Breast epithelium (tissue), 4 donors: ENCODE results near the gene CUBN. TPM values are rescaled to one million over a fixed set of nuclear protein-coding genes. Genes with fewer than 3 reads are reported as not detected.

ENCODE experiments used
- DNase-seq, 2 donors: peaks; one replicate each; pipeline ENCODE4 v3.0.0-alpha.2; 2019; ENCODE audit warnings: low spot score in 2 of 2
- H3K27ac ChIP-seq, 2 donors: fragments of 200-600 bp; sonication (generic) in 1 of 2; one replicate each; pipeline ENCODE4 v1.5.1; 2016 to 2019; ENCODE audit warnings: mild to moderate bottlenecking in 1 of 2
- H3K27me3 ChIP-seq, 2 donors: fragments of 200-600 bp; sonication (generic) in 1 of 2; one replicate each; pipeline versions ENCODE4 v1.5.1 to v1.6.0; 2017 to 2019; ENCODE audit warnings: control low read depth in 1 of 2, mild to moderate bottlenecking in 1 of 2
- H3K36me3 ChIP-seq: fragments of 200-600 bp; one replicate; pipeline ENCODE4 v1.5.1; 2019
- H3K4me1 ChIP-seq, 2 donors: fragments of 200-600 bp; sonication (generic); one replicate each; pipeline ENCODE4 v1.5.1; 2016 to 2019; ENCODE audit warnings: control low read depth in 1 of 2
- H3K4me3 ChIP-seq, 3 donors: fragments of 200-600 bp; sonication (generic); 1 replicate in 2 of 3; 2 replicates in 1 of 3; pipeline ENCODE4 v1.5.1; 2016 to 2019; ENCODE audit warnings: mild to moderate bottlenecking in 3 of 3, moderate library complexity in 2 of 3
- H3K9me3 ChIP-seq, 2 donors: fragments of 200-600 bp; sonication (generic) in 1 of 2; one replicate each; pipeline ENCODE4 v1.5.1; 2016 to 2019; ENCODE audit warnings: control low read depth in 1 of 2
- CTCF ChIP-seq, 3 donors: fragments of 450-650 bp; IDR thresholded peaks; one replicate each; pipeline ENCODE4 v1.5.1; 2016 to 2017; ENCODE audit warnings: antibody characterized with exemption in 3 of 3, mild to moderate bottlenecking in 3 of 3, moderate library complexity in 3 of 3
- POLR2A ChIP-seq: fragments of 450-650 bp; IDR thresholded peaks from one replicate; pipeline ENCODE4 v1.6.1; 2016; ENCODE audit warnings: antibody characterized with exemption, mild to moderate bottlenecking, moderate library complexity
- POLR2AphosphoS5 ChIP-seq, 3 donors: sonication (generic); formaldehyde crosslinking; IDR thresholded peaks; one replicate each; pipeline ENCODE4 v1.6.1; 2017; ENCODE audit warnings: antibody characterized with exemption in 3 of 3
- intact Hi-C: fragments of 100-400 bp; cut with DNase I; formaldehyde crosslinking; loops from one replicate; pipeline ENCODE4 v1.15.1; 2023; ENCODE audit warnings: low total_unique reads
- total RNA-seq, 3 donors: library from RNA; depleted of rRNA; stranded (reverse); fragments of >200 nt; gene quantifications; one replicate each; pipeline ENCODE4 v1.1.0, GENCODE V29; 2016

Gene CUBN
- total RNA-seq, 3 donors from 2014 or later: 1.6 to 5.7 (median 5.0) TPM

- no peak for DNase-seq
- TF ChIP-seq POLR2A (no peak), POLR2AphosphoS5 (IDR thresholded peaks at IDR 0.05) (no peak), CTCF (IDR thresholded peaks at IDR 0.05) (no peak)
- Histone ChIP-seq H3K4me3 (no peak overlapping the region), H3K4me1 (no peaks in the 10 kb centered on the region), H3K36me3 (no peaks in the 10 kb centered on the region), H3K27ac (no peak overlapping the region), H3K27me3 (no peaks in the 10 kb centered on the region), H3K9me3 (no peaks in the 10 kb centered on the region)
- intact Hi-C loops: no loop called here
Measured at GRCh38 chr10:17138460-17139042, 8.9 kb upstream of the CUBN start.

- Histone ChIP-seq H3K27me3 (no peaks in the 10 kb centered on the region), H3K4me1 (no peaks in the 10 kb centered on the region), H3K27ac (no peak overlapping the region), H3K4me3 (no peak overlapping the region), H3K36me3 (no peaks in the 10 kb centered on the region), H3K9me3 (no peaks in the 10 kb centered on the region)
- TF ChIP-seq CTCF (IDR thresholded peaks at IDR 0.05): no peak
- TF ChIP-seq POLR2A: no peak
- TF ChIP-seq POLR2AphosphoS5 (IDR thresholded peaks at IDR 0.05): no peak
- intact Hi-C loops: no loop called here
- DNase-seq: no peak
Measured at GRCh38 chr10:17134737-17135260, 5.2 kb upstream of the CUBN start.

- H3K27me3 ChIP-seq: no peaks in the 10 kb centered on the region
- no peak for TF ChIP-seq POLR2A
- no peak for TF ChIP-seq POLR2AphosphoS5 (IDR thresholded peaks at IDR 0.05)
- TF ChIP-seq CTCF (IDR thresholded peaks at IDR 0.05): no peak
- intact Hi-C loops: no loop called here
- no peak overlapping the region for H3K4me3 ChIP-seq
- no peaks in the 10 kb centered on the region for H3K4me1 ChIP-seq
- no peaks in the 10 kb centered on the region for H3K36me3 ChIP-seq
- no peak for DNase-seq
- H3K27ac ChIP-seq: no peak overlapping the region
- H3K9me3 ChIP-seq: no peaks in the 10 kb centered on the region
Measured at GRCh38 chr10:17134282-17134681, 4.7 kb upstream of the CUBN start.

DNA sequence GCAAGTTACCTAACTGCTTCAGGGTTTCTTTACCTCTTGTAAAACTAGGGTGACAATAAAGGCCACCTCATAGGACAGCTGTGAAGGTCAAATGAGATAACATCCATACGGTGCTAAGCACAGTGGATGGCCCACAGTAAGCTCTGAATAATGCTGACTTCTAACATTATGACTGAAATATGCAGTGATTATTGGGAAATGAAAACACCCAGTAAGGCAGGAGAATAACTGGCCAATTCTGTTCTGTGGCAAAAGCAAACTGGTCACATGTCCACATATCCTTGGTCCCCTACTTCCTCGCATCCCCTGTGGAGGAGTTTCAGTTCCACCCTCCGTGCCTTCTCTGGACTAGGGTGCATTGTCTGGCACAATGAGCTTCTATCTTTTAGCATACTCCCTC lies 1.4 kb downstream of the CUBN start:
- Histone ChIP-seq H3K27ac (no peak overlapping the region), H3K9me3 (no peaks in the 10 kb centered on the region), H3K4me1 (no peaks in the 10 kb centered on the region), H3K36me3 (no peaks in the 10 kb centered on the region), H3K27me3 (no peaks in the 10 kb centered on the region), H3K4me3 (no peak overlapping the region)
- no peak for DNase-seq
- no peak for TF ChIP-seq CTCF (IDR thresholded peaks at IDR 0.05)
- no peak for TF ChIP-seq POLR2A
- TF ChIP-seq POLR2AphosphoS5 (IDR thresholded peaks at IDR 0.05): no peak
- intact Hi-C loops: no loop called here

DNA sequence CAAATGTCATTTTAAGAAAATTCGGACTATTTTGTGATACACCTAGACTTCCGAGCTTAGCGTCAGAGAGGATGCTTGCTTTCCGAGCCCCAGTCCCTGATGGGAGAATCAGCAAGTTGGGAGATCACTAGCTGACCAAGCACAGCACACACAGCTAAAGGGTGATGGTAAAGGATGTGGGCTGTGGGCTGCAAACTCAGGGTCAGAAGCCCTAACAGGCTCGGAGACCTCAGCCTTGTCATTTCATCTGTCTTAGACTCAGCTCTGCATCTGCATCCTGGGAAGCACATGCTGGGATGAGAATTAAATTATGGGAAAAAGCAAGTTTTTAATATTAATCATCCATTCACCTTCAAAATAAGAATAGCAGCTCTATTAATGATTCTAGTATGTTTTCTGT lies 3.3 kb downstream of the CUBN start:
- TF ChIP-seq CTCF (IDR thresholded peaks at IDR 0.05) (no peak), POLR2AphosphoS5 (IDR thresholded peaks at IDR 0.05) (no peak), POLR2A (no peak)
- intact Hi-C loops: no loop called here
- DNase-seq: no peak
- Histone ChIP-seq H3K27me3 (no peaks in the 10 kb centered on the region), H3K4me3 (no peak overlapping the region), H3K36me3 (no peaks in the 10 kb centered on the region), H3K4me1 (no peaks in the 10 kb centered on the region), H3K9me3 (no peaks in the 10 kb centered on the region), H3K27ac (no peak overlapping the region)
